Left ventricle myocardium superior (tissue), 1 donor: Measurements from ENCODE around the gene NUBP2. TPM values are rescaled to one million over a fixed set of nuclear protein-coding genes. Genes with fewer than 3 reads are reported as not detected.

ENCODE experiments used
- ATAC-seq: fragments of 200-7000 bp; cut with Tn5 transposase; one replicate; pipeline ENCODE4 v1.9.1; 2020; ENCODE audit warnings: mild to moderate bottlenecking, moderate library complexity
- DNase-seq: peaks from one replicate; pipeline ENCODE4 v3.0.0-alpha.2; 2020
- intact Hi-C: fragments of 100-400 bp; cut with micrococcal nuclease; formaldehyde crosslinking; loops from one replicate; pipeline ENCODE4 v1.11.0; 2022
- total RNA-seq: library from RNA; stranded (reverse); fragmentation: NEBNext Ultra II Directional; extraction: Animal tissue kit (Norgen Biotek cat#: 25700); gene quantifications from one replicate; pipeline ENCODE4 v1.2.1, GENCODE V29; 2021
- donor health status: DM: no; HTN: yes; CAD: no; lungs with severe emphysema.

The NUBP2 gene
- total RNA-seq, 1 donor from 2014 or later = 36.6 TPM

- intact Hi-C loops = no loop called here
Observed at GRCh38 chr16:1770328-1771187, 12.2 kb upstream of the NUBP2 start.

GRCh38 chr16:1771188-1771863, 11.4 kb upstream of the NUBP2 start, which contains the start of gene NME3:
TSS of gene NME3 (minus strand) at chr16:1771543. CDS start at chr16:1771534, 9 bp downstream.
- intact Hi-C loops = no loop called here
- DNase-seq = peak; percentile 92

More at GRCh38 chr16:1770328-1771187, 12.2 kb upstream of the NUBP2 start:
- DNase-seq = peak; percentile 79
- peak; percentile 13 for ATAC-seq

GRCh38 chr16:1771864-1772361, 10.8 kb upstream of the NUBP2 start:
- intact Hi-C loops = no loop called here
- DNase-seq = no peak

More at GRCh38 chr16:1771188-1771863, 11.4 kb upstream of the NUBP2 start, which contains the start of gene NME3:
- peak; percentile 64 for ATAC-seq

GRCh38 chr16:1772362-1772907, 10.3 kb upstream of the NUBP2 start, which contains the start of gene EME2:
TSS of gene EME2 (plus strand) at chr16:1772810. CDS start at chr16:1773228, 418 bp downstream.
- intact Hi-C loops = no loop called here
- ATAC-seq = peak; percentile 0
- DNase-seq = no peak

More at GRCh38 chr16:1771864-1772361, 10.8 kb upstream of the NUBP2 start:
- ATAC-seq = no peak

GRCh38 chr16:1772908-1773702, 9.7 kb upstream of the NUBP2 start, which contains the start of gene MRPS34:
TSS of gene MRPS34 (minus strand) at chr16:1773134. CDS start at chr16:1773119, 15 bp downstream.
- peak; percentile 72 for ATAC-seq
- intact Hi-C loops = no loop called here
- peak; percentile 90 for DNase-seq

- ATAC-seq (no peak), DNase-seq (peak; percentile 54)
- intact Hi-C loops = no loop called here
Observed at GRCh38 chr16:1773703-1774447, 8.9 kb upstream of the NUBP2 start.

- DNase-seq = no peak
- no peak for ATAC-seq
- intact Hi-C loops = no loop called here
Observed at GRCh38 chr16:1774448-1774780, 8.3 kb upstream of the NUBP2 start.

- no peak for DNase-seq
- intact Hi-C loops = no loop called here
Observed at GRCh38 chr16:1775006-1775845, 7.5 kb upstream of the NUBP2 start.

GRCh38 chr16:1775846-1776671, 6.7 kb upstream of the NUBP2 start:
- intact Hi-C loops = no loop called here
- DNase-seq = no peak
- no peak for ATAC-seq

More at GRCh38 chr16:1775006-1775845, 7.5 kb upstream of the NUBP2 start:
- ATAC-seq = no peak

- DNase-seq (no peak), ATAC-seq (no peak)
- intact Hi-C loops = no loop called here
Observed at GRCh38 chr16:1776672-1776955, 6.1 kb upstream of the NUBP2 start.

GRCh38 chr16:1776991-1777374, 5.8 kb upstream of the NUBP2 start:
- intact Hi-C loops = no loop called here
- DNase-seq (peak; percentile 33), ATAC-seq (no peak)

- intact Hi-C loops = no loop called here
- ATAC-seq (no peak), DNase-seq (peak; percentile 41)
Observed at GRCh38 chr16:1777375-1778199, 5.2 kb upstream of the NUBP2 start.

- intact Hi-C loops = no loop called here
- DNase-seq (no peak), ATAC-seq (no peak)
Observed at GRCh38 chr16:1778200-1779179, 4.3 kb upstream of the NUBP2 start.

- no peak for ATAC-seq
- intact Hi-C loops = no loop called here
- peak; percentile 26 for DNase-seq
Observed at GRCh38 chr16:1779234-1779701, 3.5 kb upstream of the NUBP2 start.
